A673 (cell line): Measurements from ENCODE around the gene TTC7B. TPM values are rescaled to one million over a fixed set of nuclear protein-coding genes. Genes with fewer than 3 reads are reported as not detected.
A peak's percentile ranks its signal among the peaks of the same experiment; 100 is the strongest.

Experiments used
- BruUV-seq: library from RNA; stranded (reverse); fragments of 400-500 nt; replicated peaks from 2 replicates; lab custom pipeline; 2021; lab: Mats Ljungman, UMichigan
- CTCF ChIA-PET: fragments of 300-600 bp; sonication (Branson Sonifier 250); formaldehyde crosslinking; loops from one replicate; lab custom pipeline; 2022; ENCODE audit warnings: antibody characterized with exemption; lab: Charles Lee
- POLR2A ChIA-PET: fragments of 300-600 bp; sonication (Branson Sonifier 250); formaldehyde crosslinking; loops from one replicate; lab custom pipeline; 2022; ENCODE audit warnings: antibody characterized with exemption; ENCODE audit not compliant: low non-redundant PET; lab: Charles Lee
- DNase-seq: peaks from one replicate; pipeline ENCODE4 v3.0.0-alpha.2; 2015; ENCODE audit warnings: low spot score
- H3K27ac ChIP-seq: fragments of 200-600 bp; sonication (generic); 2 replicates; pipeline ENCODE4 v1.5.1; 2016; ENCODE audit warnings: mixed run types, low read depth, mild to moderate bottlenecking, mixed read lengths, antibody characterized with exemption, low read length; ENCODE audit not compliant: poor library complexity, severe bottlenecking
- H3K27me3 ChIP-seq: fragments of 200-600 bp; sonication (generic); replicated peaks from 2 replicates; pipeline ENCODE4 v1.6.1; 2017; ENCODE audit warnings: mixed run types, low read depth, mild to moderate bottlenecking, mixed read lengths, antibody characterized with exemption, low read length; ENCODE audit not compliant: insufficient read depth, poor library complexity
- H3K36me3 ChIP-seq: fragments of 200-600 bp; sonication (generic); 2 replicates; pipeline ENCODE4 v1.6.1; 2016; ENCODE audit warnings: mixed run types, mild to moderate bottlenecking, mixed read lengths, antibody characterized with exemption, low read length; ENCODE audit not compliant: insufficient read depth, poor library complexity, severe bottlenecking
- H3K4me1 ChIP-seq: fragments of 200-600 bp; sonication (generic); 2 replicates; pipeline ENCODE4 v1.6.1; 2017; ENCODE audit warnings: mixed run types, mild to moderate bottlenecking, mixed read lengths, antibody characterized with exemption, low read length; ENCODE audit not compliant: insufficient read depth, poor library complexity, severe bottlenecking
- H3K4me3 ChIP-seq: fragments of 200-600 bp; sonication (generic); 2 replicates; pipeline ENCODE4 v1.5.1; 2016; ENCODE audit warnings: low read depth, mixed run types, mild to moderate bottlenecking, mixed read lengths, low read length; ENCODE audit not compliant: poor library complexity, severe bottlenecking
- H3K9me3 ChIP-seq: fragments of 200-600 bp; sonication (generic); 2 replicates; pipeline ENCODE4 v1.6.1; 2016; ENCODE audit warnings: mixed run types, low read depth, mild to moderate bottlenecking, mixed read lengths, antibody characterized with exemption, low read length; ENCODE audit not compliant: poor library complexity, severe bottlenecking
- CTCF ChIP-seq: fragments of 300-800, 200-600 bp; sonication (generic); conservative IDR thresholded peaks from 2 replicates; pipeline ENCODE4 v1.5.1; 2017; ENCODE audit warnings: low read depth, mild to moderate bottlenecking, antibody characterized with exemption, low read length, moderate library complexity, mixed read lengths
- EZH2 ChIP-seq: fragments of 200-600 bp; sonication (generic); IDR thresholded peaks from 2 replicates; pipeline ENCODE4 v1.6.1; 2017; ENCODE audit warnings: borderline replicate concordance, low read depth, mild to moderate bottlenecking, mixed read lengths, antibody characterized with exemption, low read length; ENCODE audit not compliant: poor library complexity, severe bottlenecking
- intact Hi-C: fragments of 100-400 bp; cut with micrococcal nuclease; formaldehyde crosslinking; loops from one replicate; pipeline ENCODE4 v1.10.0; 2022; ENCODE audit not compliant: unreplicated experiment
- total RNA-seq: library from RNA; stranded (reverse); gene quantifications from 2 replicates; pipeline ENCODE4 v1.2.3, GENCODE V29; 2021

The TTC7B gene
- total RNA-seq, 1 experiment from 2014 or later: 39.2 TPM

DNA sequence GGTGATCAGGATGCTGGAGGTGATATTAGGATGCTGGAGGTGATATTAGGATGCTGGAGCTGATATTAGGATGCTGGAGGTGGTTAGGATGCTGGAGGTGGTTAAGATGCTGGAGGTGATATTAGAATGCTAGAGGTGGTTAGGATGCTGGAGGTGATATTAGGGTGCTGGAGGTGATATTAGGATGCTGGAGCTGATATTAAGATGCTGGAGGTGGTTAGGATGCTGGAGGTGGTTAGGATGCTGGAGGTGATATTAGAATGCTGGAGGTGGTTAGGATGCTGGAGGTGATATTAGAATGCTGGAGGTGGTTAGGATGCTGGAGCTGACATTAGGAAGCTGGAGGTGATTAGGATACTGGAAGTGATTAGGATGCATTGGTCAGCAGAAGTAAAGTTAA is 318.0 kb downstream of the TTC7B start:
- BruUV-seq: no TSS peak
- Histone ChIP-seq H3K4me3 (no peak overlapping the region), H3K27me3 (no peaks in the 10 kb centered on the region), H3K9me3 (no peaks in the 10 kb centered on the region), H3K27ac (no peak overlapping the region), H3K4me1 (no peaks in the 10 kb centered on the region), H3K36me3 (no peaks in the 10 kb centered on the region)
- POLR2A ChIA-PET: no interaction called here
- intact Hi-C loops: no loop called here
- TF ChIP-seq CTCF (no peak), EZH2 (no peak)
- CTCF ChIA-PET: no interaction called here
- DNase-seq: no peak

- no peaks in the 10 kb centered on the region for H3K36me3 ChIP-seq
- peaks cover 10% of the 10 kb centered on the region for H3K4me1 ChIP-seq
- no peak overlapping the region for H3K27ac ChIP-seq
- TF ChIP-seq CTCF (no peak), EZH2 (no peak)
- no peaks in the 10 kb centered on the region for H3K9me3 ChIP-seq
- no peak overlapping the region for H3K4me3 ChIP-seq
- CTCF ChIA-PET: no interaction called here
- POLR2A ChIA-PET: no interaction called here
- no TSS peak for BruUV-seq
- no peak for DNase-seq
- intact Hi-C loops: no loop called here
- H3K27me3 ChIP-seq: no peaks in the 10 kb centered on the region
These were observed 319.9 kb downstream of the TTC7B start for GRCh38 chr14:90496379-90496778.

- H3K4me1 ChIP-seq: peaks cover 15% of the 10 kb centered on the region
- no peak overlapping the region for H3K4me3 ChIP-seq
- no TSS peak for BruUV-seq
- TF ChIP-seq EZH2: no peak
- no peak for TF ChIP-seq CTCF
- no peaks in the 10 kb centered on the region for H3K9me3 ChIP-seq
- no peaks in the 10 kb centered on the region for H3K27me3 ChIP-seq
- peak; percentile 79 for DNase-seq
- CTCF ChIA-PET: no interaction called here
- H3K36me3 ChIP-seq: no peaks in the 10 kb centered on the region
- POLR2A ChIA-PET: no interaction called here
- H3K27ac ChIP-seq: no peak overlapping the region
- intact Hi-C loops: no loop called here
These were observed 320.6 kb downstream of the TTC7B start for GRCh38 chr14:90495357-90496276.
